OCI-LY3 (cell line): Measurements from ENCODE around the gene HSD3B1.

Experiments
- H2AFZ ChIP-seq: fragments of 200-600, 300-600 bp; shearing (Covaris generic); 2 replicates; pipeline ENCODE4 v1.6.0; 2014; ENCODE audit warnings: antibody characterized with exemption, low read depth, low read length
- H3K27ac ChIP-seq: fragments of 200-600, 300-600 bp; sonication (generic); 2 replicates; pipeline ENCODE4 v1.5.1; 2014; ENCODE audit warnings: mild to moderate bottlenecking, low read length, moderate library complexity, mixed read lengths
- H3K27me3 ChIP-seq: fragments of 200-600, 300-600 bp; sonication (generic); 2 replicates; pipeline ENCODE4 v1.6.1; 2014; ENCODE audit warnings: low read depth, low read length, mixed read lengths
- H3K36me3 ChIP-seq: fragments of 200-600, 300-600 bp; sonication (generic); replicated peaks from 2 replicates; pipeline ENCODE3; 2014; ENCODE audit warnings: low read depth, low read length, mixed read lengths
- H3K4me1 ChIP-seq: fragments of 300-600, 200-600 bp; sonication (generic); 2 replicates; pipeline ENCODE4 v1.6.1; 2014; ENCODE audit warnings: low read length, mixed read lengths
- H3K4me2 ChIP-seq: fragments of 200-600, 300-600 bp; sonication (generic); 2 replicates; pipeline ENCODE4 v1.6.1; 2014; ENCODE audit warnings: low read length, mixed read lengths
- H3K4me3 ChIP-seq: fragments of 300-600, 200-600 bp; sonication (generic); 2 replicates; pipeline ENCODE4 v1.5.1; 2014; ENCODE audit warnings: antibody characterized with exemption, mild to moderate bottlenecking, low read length, moderate library complexity
- H3K79me2 ChIP-seq: fragments of 300-600, 200-600 bp; shearing (Covaris generic); 2 replicates; pipeline ENCODE4 v1.6.1; 2014; ENCODE audit warnings: mild to moderate bottlenecking, low read length, mixed read lengths
- H3K9ac ChIP-seq: fragments of 300-600, 200-600 bp; shearing (Covaris generic); 2 replicates; pipeline ENCODE4 v1.6.0; 2014; ENCODE audit warnings: mild to moderate bottlenecking, low read length, moderate library complexity
- H3K9me3 ChIP-seq: fragments of 200-600, 300-600 bp; shearing (Covaris generic); 2 replicates; pipeline ENCODE4 v1.6.1; 2014; ENCODE audit warnings: low read length, mixed read lengths; ENCODE audit not compliant: insufficient read depth
- H4K20me1 ChIP-seq: fragments of 200-600, 300-600 bp; sonication (generic); 2 replicates; pipeline ENCODE4 v1.6.1; 2016; ENCODE audit warnings: low read length, mixed read lengths; ENCODE audit not compliant: insufficient read depth
- CTCF ChIP-seq: fragments of 200-600, 300-600 bp; sonication (generic); IDR thresholded peaks from 2 replicates; pipeline ENCODE4 v1.5.1; 2014; ENCODE audit warnings: antibody characterized with exemption, low read length, low read depth
- EZH2phosphoT487 ChIP-seq: fragments of 200-600 bp; shearing (Covaris generic); IDR thresholded peaks from 2 replicates; pipeline ENCODE4 v1.6.1; 2018; ENCODE audit warnings: antibody characterized with exemption, mixed run types, low read depth

Gene HSD3B1

GRCh38 chr1:119475866-119476439 is 31.1 kb upstream of the HSD3B1 start:
- Histone ChIP-seq H3K4me2 (peak overlapping the region; percentile 49), H4K20me1 (no peaks in the 10 kb centered on the region), H3K4me3 (no peak overlapping the region), H3K4me1 (0 out of 2 replicates have a peak, but pooled peaks cover 2% of the 10 kb centered on the region), H3K9ac (no peak overlapping the region), H3K27me3 (peaks cover 3% of the 10 kb centered on the region), H3K36me3 (no peaks in the 10 kb centered on the region), H3K27ac (no peak overlapping the region), H2AFZ (peak overlapping the region; percentile 83), H3K9me3 (no peaks in the 10 kb centered on the region), H3K79me2 (no peaks in the 10 kb centered on the region)
- TF ChIP-seq EZH2phosphoT487: no peak
- peak; percentile 87 for TF ChIP-seq CTCF

GRCh38 chr1:119477710-119478109 is 29.3 kb upstream of the HSD3B1 start:
- Histone ChIP-seq H4K20me1 (no peaks in the 10 kb centered on the region), H2AFZ (no peak overlapping the region)
- TF ChIP-seq CTCF (no peak), EZH2phosphoT487 (no peak)

GRCh38 chr1:119480175-119480574 is 26.8 kb upstream of the HSD3B1 start:
- Histone ChIP-seq H3K9me3 (no peaks in the 10 kb centered on the region), H3K36me3 (no peaks in the 10 kb centered on the region), H3K4me2 (no peak overlapping the region), H3K4me1 (0 out of 2 replicates have a peak, but pooled peaks cover 2% of the 10 kb centered on the region), H2AFZ (no peak overlapping the region), H3K27me3 (no peaks in the 10 kb centered on the region), H3K79me2 (no peaks in the 10 kb centered on the region), H3K4me3 (no peak overlapping the region), H3K9ac (no peak overlapping the region), H3K27ac (no peak overlapping the region), H4K20me1 (no peaks in the 10 kb centered on the region)
- TF ChIP-seq EZH2phosphoT487: no peak
- TF ChIP-seq CTCF: no peak

More at GRCh38 chr1:119477710-119478109, 29.3 kb upstream of the HSD3B1 start:
- H3K9ac ChIP-seq: no peak overlapping the region
- no peaks in the 10 kb centered on the region; the same call in 1 of the 2 replicates for H3K27me3 ChIP-seq
- H3K27ac ChIP-seq: no peak overlapping the region
- H3K4me3 ChIP-seq: no peak overlapping the region
- H3K36me3 ChIP-seq: no peaks in the 10 kb centered on the region
- 0 out of 2 replicates have a peak, but pooled peaks cover 2% of the 10 kb centered on the region for H3K4me1 ChIP-seq
- no peak overlapping the region for H3K4me2 ChIP-seq
- no peaks in the 10 kb centered on the region for H3K79me2 ChIP-seq
- H3K9me3 ChIP-seq: no peaks in the 10 kb centered on the region

GRCh38 chr1:119481951-119482350 is 25.1 kb upstream of the HSD3B1 start:
- Histone ChIP-seq H3K4me1 (no peaks in the 10 kb centered on the region), H2AFZ (no peak overlapping the region), H3K9me3 (no peaks in the 10 kb centered on the region), H4K20me1 (no peaks in the 10 kb centered on the region), H3K27ac (no peak overlapping the region), H3K27me3 (no peaks in the 10 kb centered on the region), H3K4me2 (no peak overlapping the region), H3K9ac (no peak overlapping the region), H3K4me3 (no peak overlapping the region), H3K79me2 (no peaks in the 10 kb centered on the region), H3K36me3 (no peaks in the 10 kb centered on the region)
- TF ChIP-seq EZH2phosphoT487: no peak
- no peak for TF ChIP-seq CTCF
